Motor neuron (in vitro differentiated cells): ENCODE results near the gene CCT5. TPM values are rescaled to one million over a fixed set of nuclear protein-coding genes. Genes with fewer than 3 reads are reported as not detected.

Experiments used
- ATAC-seq, 8 experiments: fragments of 200-7000 bp; cut with Tn5 transposase; replicated peaks in 6 of 8; 2 replicates each; pipeline ENCODE4 v1.8.0; 2021; ENCODE audit warnings: mild to moderate bottlenecking in 8 of 8, moderate library complexity in 8 of 8
- H3K27ac ChIP-seq, 2 donors: fragments of 250-450 bp; sonication (Bioruptor Pico); 2 replicates each; pipeline ENCODE4 v1.9.0; 2021; ENCODE audit warnings: antibody characterized with exemption in 2 of 2, mild to moderate bottlenecking in 2 of 2, moderate library complexity in 1 of 2
- H3K4me1 ChIP-seq, 2 donors: fragments of 250-450 bp; sonication (Bioruptor Pico); replicated peaks in 1 of 2; 2 replicates each; pipeline ENCODE4 v1.6.1; 2021; ENCODE audit warnings: antibody characterized with exemption in 2 of 2, mild to moderate bottlenecking in 2 of 2, moderate library complexity in 1 of 2
- H3K4me3 ChIP-seq, 5 donors: fragments of 250-450 bp; sonication (Bioruptor Pico); 2 replicates each; pipeline ENCODE4 v1.9.0; 2021; ENCODE audit warnings: antibody characterized with exemption in 5 of 5, mild to moderate bottlenecking in 5 of 5, moderate library complexity in 4 of 5
- whole genome bisulfite sequencing, 10 experiments: fragments of 450-650 bp; shearing (Covaris generic); methylation state at CpG; one replicate each; pipeline ENCODE4 v1.0.0; 2022; 5-methylcytosine and 5-hydroxymethylcytosine counted together
- in situ Hi-C, 9 experiments: fragments of 400-800 bp; cut with MboI; loops; one replicate each; pipeline ENCODE4 v1.15.0; 2021; ENCODE audit warnings: low sequenced_read_pairs in 9 of 9, low pct_unique_long_range_greater_than_20kb in 2 of 9; ENCODE audit not compliant: unreplicated experiment in 9 of 9
- total RNA-seq, 8 experiments: library from RNA; unstranded; fragments of 300-600 nt; gene quantifications; 2 replicates each; pipeline versions ENCODE4 v1.2.3 to v1.2.4, GENCODE V29; 2022

The CCT5 gene
- total RNA-seq, 8 experiments from 2014 or later, result 183 to 475 (median 297) TPM

DNA sequence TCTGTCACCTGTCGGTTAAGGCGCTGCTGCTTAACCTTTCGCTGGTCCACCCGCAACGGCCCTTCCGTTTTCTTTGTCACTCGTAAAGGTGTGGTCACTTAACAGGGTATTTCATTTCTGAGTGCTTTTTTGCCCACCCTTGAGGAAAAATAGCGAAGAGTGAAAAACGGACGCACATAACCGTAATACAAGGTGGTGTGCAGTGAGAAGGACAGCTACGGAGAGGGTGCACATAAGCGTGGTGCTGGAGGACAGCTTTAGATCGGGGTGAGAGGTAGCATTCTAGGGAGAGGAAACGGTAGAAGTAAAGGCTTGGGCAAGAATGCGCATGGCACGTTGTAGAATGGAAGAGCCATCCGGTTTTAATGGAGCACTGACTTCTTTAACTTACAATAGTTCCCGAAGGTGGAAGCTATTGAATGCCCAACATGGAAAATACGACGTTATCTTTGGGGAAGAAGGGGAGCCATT lies 761 bp downstream of the CCT5 start:
- WGBS, 10 experiments, result 0 to 4% (median 0%) methylated on average over 3 to 14 of the region's 21 CpGs
- in situ Hi-C loops, result loop anchor here in 1 of 9 experiments (25.0 kb wide), 1 partner anchor 186 kb away; the partner anchor contains the start of gene ROPN1L
- H3K27ac ChIP-seq, result peak overlapping the region; percentile 97 to 99
- ATAC-seq, result peak in 5 of 8 experiments; percentile 2 to 12 (median 5)
- H3K4me3 ChIP-seq, result peak overlapping the region; percentile 57 to 99 (median 73)
- peaks cover 13 to 14% of the 10 kb centered on the region in 2 donors for H3K4me1 ChIP-seq

DNA sequence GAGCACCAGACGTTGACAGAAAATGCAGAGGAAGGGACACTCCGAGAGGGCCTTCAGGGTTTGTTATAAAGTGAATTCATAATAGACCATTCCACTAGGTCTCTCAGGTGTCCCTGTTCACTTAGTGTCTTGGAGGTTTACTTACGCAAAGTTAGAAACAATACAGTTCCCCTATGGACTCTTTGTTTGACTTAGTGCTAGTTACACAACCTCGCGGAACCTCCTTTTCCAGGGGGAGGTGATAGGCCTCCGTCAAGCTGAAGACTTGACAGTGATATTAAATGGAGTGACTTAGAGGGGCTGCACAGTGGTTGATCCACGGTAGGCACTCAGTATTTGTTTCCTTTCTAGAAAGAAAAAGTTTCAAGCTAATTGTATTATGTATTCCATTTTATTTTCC lies 1.3 kb downstream of the CCT5 start:
- no peak for ATAC-seq
- Histone ChIP-seq H3K4me1 (peaks cover 13 to 14% of the 10 kb centered on the region in 2 donors), H3K27ac (no peak overlapping the region), H3K4me3 (peak overlapping the region; percentile 57 to 99 (median 73))
- in situ Hi-C loops, result loop anchor here in 1 of 9 experiments (25.0 kb wide), 1 partner anchor 186 kb away; the partner anchor contains the start of gene ROPN1L
- WGBS, 10 experiments, result 5 to 60% (median 32%) methylated on average over 1 to 7 of the region's 7 CpGs; no CpG with 5 or more reads in 2 of the 10 experiments

DNA sequence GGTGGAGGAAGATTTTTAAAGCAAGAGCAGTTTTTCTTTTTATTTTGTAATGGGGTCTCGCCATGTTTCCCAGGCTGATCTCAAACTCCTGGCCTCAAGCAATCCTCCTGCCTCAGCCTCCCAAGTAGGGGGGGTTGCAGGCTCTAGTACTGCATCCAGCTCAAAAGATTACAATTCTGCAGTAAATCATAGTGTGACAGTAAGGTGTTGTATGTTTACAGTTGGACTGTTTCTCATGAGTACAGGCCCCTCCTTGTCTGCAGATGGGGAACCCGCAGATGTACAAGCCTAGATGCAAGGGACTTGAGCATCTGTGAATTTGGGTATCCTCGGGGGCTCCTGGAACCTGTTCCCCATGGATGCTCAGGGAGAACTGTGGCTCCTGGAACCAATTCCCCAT lies 3.3 kb downstream of the CCT5 start:
- in situ Hi-C loops, result loop anchor here in 1 of 9 experiments (25.0 kb wide), 1 partner anchor 184 kb away; the partner anchor contains the start of gene ROPN1L
- WGBS, 10 experiments, result 50 to 100% (median 92%) methylated on average over 1 to 3 of the region's 3 CpGs; no CpG with 5 or more reads in 2 of the 10 experiments
- ATAC-seq, result no peak
- no peak overlapping the region for H3K4me3 ChIP-seq
- H3K27ac ChIP-seq, result no peak overlapping the region
- H3K4me1 ChIP-seq, result peaks cover 13 to 14% of the 10 kb centered on the region in 2 donors

DNA sequence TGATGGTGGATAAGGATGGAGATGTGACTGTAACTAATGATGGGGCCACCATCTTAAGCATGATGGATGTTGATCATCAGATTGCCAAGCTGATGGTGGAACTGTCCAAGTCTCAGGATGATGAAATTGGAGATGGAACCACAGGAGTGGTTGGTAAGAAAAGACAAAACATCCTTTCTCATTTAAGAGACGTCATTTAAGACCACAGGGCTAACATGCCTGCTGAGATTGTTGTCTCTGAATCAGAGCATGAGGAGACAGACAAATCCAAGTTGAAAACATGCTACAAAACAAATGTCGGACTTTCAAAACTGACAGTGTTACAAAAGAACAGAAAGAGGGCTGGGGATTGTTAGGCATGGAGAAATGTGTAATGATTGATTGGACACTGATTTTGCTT lies 4.6 kb downstream of the CCT5 start:
- Histone ChIP-seq H3K27ac (no peak overlapping the region), H3K4me1 (peaks cover 9% of the 10 kb centered on the region in 2 donors), H3K4me3 (no peak overlapping the region)
- WGBS, 10 experiments, result 0 to 88% (median 28%) methylated on average over 1 to 2 of the region's 2 CpGs; no CpG with 5 or more reads in 1 of the 10 experiments
- ATAC-seq, result no peak
- in situ Hi-C loops, result loop anchor here in 1 of 9 experiments (25.0 kb wide), 1 partner anchor 183 kb away; the partner anchor contains the start of gene ROPN1L

DNA sequence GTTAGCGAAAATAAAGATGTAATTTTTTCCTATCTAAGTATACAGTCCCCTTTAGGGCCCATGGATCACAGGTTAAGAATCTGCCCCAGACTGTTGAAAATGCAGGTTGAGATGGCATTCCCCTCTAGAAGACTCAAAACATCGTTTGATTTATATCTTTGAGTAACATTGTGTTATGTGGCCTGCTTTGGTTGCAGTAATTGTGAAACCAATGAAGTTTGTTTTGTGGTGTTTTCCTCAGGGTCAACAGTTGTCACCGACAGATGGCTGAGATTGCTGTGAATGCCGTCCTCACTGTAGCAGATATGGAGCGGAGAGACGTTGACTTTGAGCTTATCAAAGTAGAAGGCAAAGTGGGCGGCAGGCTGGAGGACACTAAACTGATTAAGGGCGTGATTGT lies 7.8 kb downstream of the CCT5 start:
- WGBS, 10 experiments, result 61 to 100% (median 82%) methylated on average over 1 to 8 of the region's 8 CpGs; no CpG with 5 or more reads in 1 of the 10 experiments
- in situ Hi-C loops, result loop anchor here in 1 of 9 experiments (25.0 kb wide), 1 partner anchor 179 kb away; the partner anchor contains the start of gene ROPN1L

DNA sequence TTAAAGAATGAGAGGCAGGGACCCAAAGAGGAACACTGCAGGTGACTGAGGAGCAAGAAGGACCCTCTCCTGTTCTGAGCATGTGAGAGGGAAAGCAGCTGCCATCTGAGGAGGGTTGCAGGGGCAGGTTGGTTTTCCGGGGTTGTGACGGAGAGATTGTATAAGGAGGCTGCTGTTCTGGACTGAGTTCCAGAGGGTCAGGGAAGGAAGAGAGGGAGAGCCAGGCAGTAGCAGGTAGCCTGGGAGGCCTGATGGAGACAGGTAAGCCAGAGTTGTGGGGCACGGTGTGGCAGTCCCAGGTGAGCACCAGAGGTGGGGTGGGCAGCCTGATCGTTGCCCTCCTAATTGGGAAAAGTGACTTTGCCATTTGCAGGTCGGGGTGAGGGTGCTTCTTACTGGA lies 9.8 kb downstream of the CCT5 start:
- in situ Hi-C loops, result loop anchor here in 1 of 9 experiments (25.0 kb wide), 1 partner anchor 177 kb away; the partner anchor contains the start of gene ROPN1L
- Histone ChIP-seq H3K27ac (no peak overlapping the region), H3K4me1 (no peaks in the 10 kb centered on the region), H3K4me3 (no peak overlapping the region)
- 83 to 100% (median 100%) methylated on average over 1 of the region's 5 CpGs; no CpG with 5 or more reads in 5 of the 10 experiments for WGBS, 10 experiments
- ATAC-seq, result no peak

More for the DNA sequence above, 7.8 kb downstream of the CCT5 start:
- Histone ChIP-seq H3K27ac (no peak overlapping the region), H3K4me1 (no peaks in the 10 kb centered on the region), H3K4me3 (no peak overlapping the region)
- ATAC-seq, result no peak

DNA sequence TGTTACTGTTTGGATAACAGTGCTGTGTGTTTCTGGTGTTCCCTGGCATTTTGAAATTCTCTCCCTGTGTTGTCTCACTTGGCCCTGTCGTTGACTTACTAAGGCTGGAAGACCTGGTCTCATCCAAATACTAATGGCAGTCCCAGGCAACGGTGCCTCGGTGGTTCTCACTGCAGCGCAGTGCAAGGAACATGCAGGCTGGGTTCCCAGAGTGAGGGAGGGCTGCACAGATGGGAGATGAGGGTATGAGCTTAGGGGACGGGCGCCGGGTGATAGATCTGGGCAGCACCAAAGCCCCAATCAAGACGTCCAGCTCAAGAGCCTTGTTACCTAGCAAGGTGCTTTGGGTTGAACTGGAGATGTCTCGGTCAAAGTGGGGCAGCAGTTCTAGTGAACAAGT lies 11.0 kb downstream of the CCT5 start:
- H3K27ac ChIP-seq, result no peak overlapping the region
- 50 to 70% (median 67%) methylated on average over 2 to 5 of the region's 9 CpGs; no CpG with 5 or more reads in 7 of the 10 experiments for WGBS, 10 experiments
- no peaks in the 10 kb centered on the region for H3K4me1 ChIP-seq
- H3K4me3 ChIP-seq, result no peak overlapping the region
- ATAC-seq, result no peak
- in situ Hi-C loops, result loop anchor here in 1 of 9 experiments (25.0 kb wide), 1 partner anchor 176 kb away; the partner anchor contains the start of gene ROPN1L

DNA sequence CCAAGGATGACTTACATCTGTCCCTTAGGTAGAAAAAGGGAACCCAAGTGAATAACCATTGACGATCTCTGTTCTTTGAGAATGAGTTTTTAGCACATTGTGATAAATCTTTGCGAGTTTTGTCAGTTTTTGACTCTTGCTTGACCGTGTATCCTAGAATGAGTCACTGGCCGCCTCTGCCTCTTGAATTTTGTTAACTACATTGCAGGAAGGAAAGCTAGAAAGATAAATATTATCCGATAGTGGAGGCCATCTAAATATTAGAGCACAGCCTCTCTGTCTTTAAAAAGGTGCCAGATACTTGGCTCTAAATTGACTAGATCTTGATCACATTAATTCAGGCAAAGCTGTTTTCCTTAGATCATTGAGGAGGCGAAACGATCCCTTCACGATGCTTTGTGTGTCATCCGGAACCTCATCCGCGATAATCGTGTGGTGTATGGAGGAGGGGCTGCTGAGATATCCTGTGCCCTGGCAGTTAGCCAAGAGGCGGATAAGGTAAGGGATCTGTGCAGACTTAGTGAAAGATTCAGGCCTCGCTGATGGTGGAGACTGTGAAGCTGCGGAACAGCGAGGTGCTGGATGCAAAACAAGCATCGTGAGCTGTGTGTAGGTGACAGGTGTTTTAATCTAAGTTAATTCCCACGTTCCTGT lies 12.2 kb downstream of the CCT5 start:
- no peaks in the 10 kb centered on the region for H3K4me1 ChIP-seq
- no peak for ATAC-seq
- WGBS, 10 experiments, result 36 to 92% (median 75%) methylated on average over 6 to 16 of the region's 18 CpGs; no CpG with 5 or more reads in 1 of the 10 experiments
- no peak overlapping the region for H3K27ac ChIP-seq
- in situ Hi-C loops, result loop anchor here in 1 of 9 experiments (25.0 kb wide), 1 partner anchor 175 kb away; the partner anchor contains the start of gene ROPN1L
- H3K4me3 ChIP-seq, result no peak overlapping the region

DNA sequence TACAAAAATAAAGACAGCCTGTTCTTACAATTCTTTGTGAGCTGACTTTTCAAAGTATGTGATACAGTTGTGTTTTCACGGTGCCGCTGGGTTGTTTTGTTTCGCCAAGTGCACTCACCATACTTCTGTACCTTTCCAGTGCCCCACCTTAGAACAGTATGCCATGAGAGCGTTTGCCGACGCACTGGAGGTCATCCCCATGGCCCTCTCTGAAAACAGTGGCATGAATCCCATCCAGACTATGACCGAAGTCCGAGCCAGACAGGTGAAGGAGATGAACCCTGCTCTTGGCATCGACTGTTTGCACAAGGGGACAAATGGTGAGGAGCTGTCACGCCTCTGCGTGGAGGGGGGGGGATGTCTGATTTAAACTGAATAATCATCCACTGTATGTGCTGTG lies 12.9 kb downstream of the CCT5 start:
- no peak overlapping the region for H3K27ac ChIP-seq
- WGBS, 10 experiments, result 92 to 100% (median 98%) methylated on average over 1 to 10 of the region's 11 CpGs; no CpG with 5 or more reads in 1 of the 10 experiments
- no peak overlapping the region for H3K4me3 ChIP-seq
- ATAC-seq, result no peak
- in situ Hi-C loops, result loop anchor here in 1 of 9 experiments (25.0 kb wide), 1 partner anchor 174 kb away; the partner anchor contains the start of gene ROPN1L
- no peaks in the 10 kb centered on the region for H3K4me1 ChIP-seq

DNA sequence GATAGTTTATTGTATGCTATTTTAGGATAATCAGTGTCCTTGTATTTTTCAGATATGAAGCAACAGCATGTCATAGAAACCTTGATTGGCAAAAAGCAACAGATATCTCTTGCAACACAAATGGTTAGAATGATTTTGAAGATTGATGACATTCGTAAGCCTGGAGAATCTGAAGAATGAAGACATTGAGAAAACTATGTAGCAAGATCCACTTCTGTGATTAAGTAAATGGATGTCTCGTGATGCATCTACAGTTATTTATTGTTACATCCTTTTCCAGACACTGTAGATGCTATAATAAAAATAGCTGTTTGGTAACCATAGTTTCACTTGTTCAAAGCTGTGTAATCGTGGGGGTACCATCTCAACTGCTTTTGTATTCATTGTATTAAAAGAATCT lies 14.5 kb downstream of the CCT5 start:
- Histone ChIP-seq H3K27ac (no peak overlapping the region), H3K4me1 (no peaks in the 10 kb centered on the region), H3K4me3 (no peak overlapping the region)
- in situ Hi-C loops, result loop anchor here in 1 of 9 experiments (25.0 kb wide), 1 partner anchor 173 kb away; the partner anchor contains the start of gene ROPN1L
- WGBS, 10 experiments, result 79 to 100% (median 86%) methylated on average over 1 to 3 of the region's 3 CpGs; no CpG with 5 or more reads in 1 of the 10 experiments
- ATAC-seq, result peak in 3 of 8 experiments; percentile 44 to 82 (median 61)

DNA sequence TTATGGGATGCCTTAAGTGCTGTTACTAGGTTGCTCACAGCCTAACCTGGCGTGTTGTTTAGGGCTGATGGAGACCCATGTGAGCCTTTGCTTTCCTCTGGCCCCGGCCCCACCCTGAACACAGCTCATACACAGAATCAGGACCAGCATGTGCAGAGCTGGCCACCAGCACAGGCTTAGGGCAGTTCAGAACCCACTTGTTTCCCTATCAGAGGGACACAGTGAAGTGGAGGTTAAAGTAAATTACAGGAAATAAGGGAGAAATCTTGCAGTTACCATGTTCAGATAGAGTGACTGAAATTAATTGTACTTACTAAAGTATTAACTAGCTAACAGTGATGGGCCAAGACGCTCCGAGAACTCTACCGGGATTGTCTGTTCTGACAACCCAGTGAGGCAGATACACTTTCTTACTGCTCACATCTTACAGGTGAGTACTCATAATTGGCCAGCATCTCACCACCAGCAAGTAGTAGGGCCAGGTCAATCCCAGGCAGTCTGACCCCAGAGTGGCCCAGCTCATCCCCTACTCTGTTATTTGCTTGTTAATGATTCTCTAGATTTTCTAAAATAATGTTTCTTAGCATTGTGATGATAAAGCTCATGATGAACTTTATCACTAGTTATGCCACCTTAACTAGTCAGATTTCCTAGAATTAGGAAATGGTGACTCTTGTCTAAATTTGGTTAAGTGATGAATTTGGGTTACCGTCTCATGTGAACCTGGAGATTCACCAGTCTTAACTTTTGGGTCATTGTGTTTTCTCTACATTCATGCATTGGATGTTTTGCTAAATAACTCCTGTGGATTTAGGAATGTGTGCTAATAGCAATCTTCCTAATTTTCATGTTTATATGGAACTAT lies 15.4 kb downstream of the CCT5 start:
- H3K4me3 ChIP-seq, result no peak overlapping the region
- in situ Hi-C loops, result loop anchor here in 1 of 9 experiments (25.0 kb wide), 1 partner anchor 172 kb away; the partner anchor contains the start of gene ROPN1L
- ATAC-seq, result peak in 3 of 8 experiments; percentile 17 to 45 (median 41)
- no peak overlapping the region for H3K27ac ChIP-seq
- WGBS, 10 experiments, result 0 to 100% (median 85%) methylated on average over 1 to 4 of the region's 6 CpGs; no CpG with 5 or more reads in 4 of the 10 experiments
- H3K4me1 ChIP-seq, result no peaks in the 10 kb centered on the region

DNA sequence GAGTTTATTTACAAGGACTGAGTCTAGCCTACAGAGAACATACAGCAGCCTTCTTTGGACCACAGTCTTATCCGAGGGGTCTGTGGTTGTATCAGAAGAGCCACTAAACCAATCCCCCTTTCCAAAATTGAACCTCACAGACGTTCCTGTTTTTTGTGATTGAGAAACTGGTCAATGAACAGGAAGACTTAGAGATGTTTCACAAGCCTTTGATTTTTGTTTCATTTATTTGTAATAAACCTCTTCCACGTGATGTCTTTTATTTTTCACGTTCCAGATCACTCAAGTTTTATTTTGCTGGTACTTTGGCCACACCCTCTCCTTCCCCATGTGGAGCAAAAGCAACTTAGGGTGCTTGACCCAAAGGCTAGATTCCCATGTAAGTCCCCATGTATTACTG lies 16.1 kb downstream of the CCT5 start:
- no peak overlapping the region for H3K4me3 ChIP-seq
- ATAC-seq, result no peak
- no peak overlapping the region for H3K27ac ChIP-seq
- in situ Hi-C loops, result loop anchor here in 1 of 9 experiments (25.0 kb wide), 1 partner anchor 171 kb away; the partner anchor contains the start of gene ROPN1L
- H3K4me1 ChIP-seq, result no peaks in the 10 kb centered on the region
- 17 to 100% (median 80%) methylated on average over 1 to 4 of the region's 4 CpGs; no CpG with 5 or more reads in 1 of the 10 experiments for WGBS, 10 experiments
